Measurements from ENCODE around the gene SLC35F1. TPM values are rescaled to one million over a fixed set of nuclear protein-coding genes. Genes with fewer than 3 reads are reported as not detected.

Gene SLC35F1
- total and polyA plus RNA-seq, 2 donors (not counting 1 experiment from before 2014, with no cell fraction given), result not detected

DNA sequence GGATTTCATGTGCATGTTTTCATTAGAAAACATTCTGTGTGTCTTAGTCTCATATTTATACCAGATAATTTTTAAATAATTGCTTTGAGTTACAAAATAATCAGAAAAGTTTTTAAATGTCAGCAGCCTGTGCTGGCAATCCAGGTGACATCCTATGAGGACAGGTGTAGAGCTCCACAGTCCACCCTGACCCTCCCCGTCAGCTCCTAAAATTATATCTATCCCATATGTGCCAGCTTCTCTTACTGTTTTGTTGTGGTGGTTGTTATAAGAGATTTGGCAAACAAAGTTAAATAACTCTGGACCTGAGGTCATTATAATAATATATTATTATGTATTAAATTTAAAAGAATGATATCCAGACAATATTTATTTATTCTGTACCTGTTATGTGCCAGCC is 387.8 kb downstream of the SLC35F1 start:
- DNase-seq, result no peak
- POLR2A ChIA-PET, result no interaction called here

DNA sequence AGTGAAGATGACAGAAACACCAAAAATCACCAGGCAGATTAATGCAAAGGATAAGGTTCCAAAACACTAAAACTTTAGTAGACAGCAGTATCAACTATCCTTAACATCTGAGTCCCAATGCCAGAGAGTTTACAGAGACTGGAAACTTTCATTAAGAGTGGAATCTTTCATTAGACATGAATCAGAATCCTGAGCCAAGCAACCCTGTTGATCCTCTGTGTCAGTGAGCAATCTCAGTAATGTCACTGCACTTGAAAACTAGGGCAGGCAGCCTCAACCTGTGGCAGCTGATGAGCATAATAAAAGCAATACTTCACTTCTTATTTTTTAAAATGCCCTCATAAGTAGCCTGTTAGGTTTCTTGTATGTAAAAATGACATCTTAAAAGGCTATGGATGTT is 388.3 kb downstream of the SLC35F1 start:
- CTCF ChIA-PET, result no interaction called here
- Histone ChIP-seq H3K9me3 (ENCODE audit: control extremely low read depth in 1 of 3, control insufficient read depth in 2 of 3, insufficient read depth in 1 of 3, low read length in 2 of 3) (no peaks in the 10 kb centered on the region), H4K20me1 (ENCODE audit: control insufficient read depth, insufficient read depth, low read length, poor library complexity, severe bottlenecking) (no peaks in the 10 kb centered on the region), H3K4me2 (replicated peaks; ENCODE audit: low read depth, low read length, poor library complexity, severe bottlenecking) (no peak overlapping the region), H3K9ac (ENCODE audit: low read length) (no peak overlapping the region), H3K27me3 (replicated peaks in 1 of 4; ENCODE audit: control extremely low read depth in 1 of 4, control insufficient read depth in 3 of 4, insufficient read depth in 4 of 4, low read length in 3 of 4) (no peaks in the 10 kb centered on the region), H3K36me3 (replicated peaks in 1 of 2; ENCODE audit: control extremely low read depth in 1 of 2, control insufficient read depth in 1 of 2, extremely low read depth in 1 of 2, insufficient read depth in 2 of 2, low read length in 1 of 2) (no peaks in the 10 kb centered on the region), H3K4me3 (ENCODE audit: control extremely low read depth in 1 of 5, extremely low read depth in 1 of 5, insufficient read depth in 1 of 5, low read depth in 2 of 5, low read length in 4 of 5) (no peak overlapping the region), H3K27ac (ENCODE audit: low read length in 2 of 2) (no peak overlapping the region), H2AFZ (ENCODE audit: insufficient read depth, low read depth, low read length, poor library complexity, severe bottlenecking) (no peak overlapping the region), H3K4me1 (ENCODE audit: control insufficient read depth in 2 of 2, insufficient read depth in 2 of 2, low read length in 2 of 2) (no peaks in the 10 kb centered on the region), H3K79me2 (ENCODE audit: control insufficient read depth, insufficient read depth, low read length) (no peaks in the 10 kb centered on the region)
- TF ChIP-seq, protein P1, sequence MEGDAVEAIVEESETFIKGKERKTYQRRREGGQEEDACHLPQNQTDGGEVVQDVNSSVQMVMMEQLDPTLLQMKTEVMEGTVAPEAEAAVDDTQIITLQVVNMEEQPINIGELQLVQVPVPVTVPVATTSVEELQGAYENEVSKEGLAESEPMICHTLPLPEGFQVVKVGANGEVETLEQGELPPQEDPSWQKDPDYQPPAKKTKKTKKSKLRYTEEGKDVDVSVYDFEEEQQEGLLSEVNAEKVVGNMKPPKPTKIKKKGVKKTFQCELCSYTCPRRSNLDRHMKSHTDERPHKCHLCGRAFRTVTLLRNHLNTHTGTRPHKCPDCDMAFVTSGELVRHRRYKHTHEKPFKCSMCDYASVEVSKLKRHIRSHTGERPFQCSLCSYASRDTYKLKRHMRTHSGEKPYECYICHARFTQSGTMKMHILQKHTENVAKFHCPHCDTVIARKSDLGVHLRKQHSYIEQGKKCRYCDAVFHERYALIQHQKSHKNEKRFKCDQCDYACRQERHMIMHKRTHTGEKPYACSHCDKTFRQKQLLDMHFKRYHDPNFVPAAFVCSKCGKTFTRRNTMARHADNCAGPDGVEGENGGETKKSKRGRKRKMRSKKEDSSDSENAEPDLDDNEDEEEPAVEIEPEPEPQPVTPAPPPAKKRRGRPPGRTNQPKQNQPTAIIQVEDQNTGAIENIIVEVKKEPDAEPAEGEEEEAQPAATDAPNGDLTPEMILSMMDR (IDR thresholded peaks at IDR 0.05), result no peak
- no peak for TF ChIP-seq EZH2 (IDR thresholded peaks at IDR 0.05; ENCODE audit: borderline replicate concordance, insufficient read depth, low read depth, low read length, poor library complexity, severe bottlenecking)
- Mint-ChIP-seq H3K27ac (no peak overlapping the region), H3K4me3 (no peak overlapping the region), H3K4me1 (no peaks in the 10 kb centered on the region), H3K9me3 (ENCODE audit: insufficient read depth) (no peaks in the 10 kb centered on the region), H3K27me3 (peaks cover 3% of the 10 kb centered on the region)
- DNase-seq, result no peak
- POLR2A ChIA-PET, result no interaction called here
- ATAC-seq (ENCODE audit: low read depth), result no peak
- intact Hi-C loops (cut with micrococcal nuclease), result no loop called here

More for the DNA sequence above, 387.8 kb downstream of the SLC35F1 start:
- CTCF ChIA-PET, result no interaction called here
- Histone ChIP-seq H3K4me1 (ENCODE audit: control insufficient read depth in 2 of 2, insufficient read depth in 2 of 2, low read length in 2 of 2) (no peaks in the 10 kb centered on the region), H3K36me3 (replicated peaks in 1 of 2; ENCODE audit: control extremely low read depth in 1 of 2, control insufficient read depth in 1 of 2, extremely low read depth in 1 of 2, insufficient read depth in 2 of 2, low read length in 1 of 2) (no peaks in the 10 kb centered on the region), H3K9me3 (ENCODE audit: control extremely low read depth in 1 of 3, control insufficient read depth in 2 of 3, insufficient read depth in 1 of 3, low read length in 2 of 3) (no peaks in the 10 kb centered on the region), H3K79me2 (ENCODE audit: control insufficient read depth, insufficient read depth, low read length) (no peaks in the 10 kb centered on the region), H3K4me3 (ENCODE audit: control extremely low read depth in 1 of 5, extremely low read depth in 1 of 5, insufficient read depth in 1 of 5, low read depth in 2 of 5, low read length in 4 of 5) (no peak overlapping the region), H3K4me2 (replicated peaks; ENCODE audit: low read depth, low read length, poor library complexity, severe bottlenecking) (no peak overlapping the region), H3K27me3 (replicated peaks in 1 of 4; ENCODE audit: control extremely low read depth in 1 of 4, control insufficient read depth in 3 of 4, insufficient read depth in 4 of 4, low read length in 3 of 4) (no peaks in the 10 kb centered on the region), H2AFZ (ENCODE audit: insufficient read depth, low read depth, low read length, poor library complexity, severe bottlenecking) (no peak overlapping the region), H3K9ac (ENCODE audit: low read length) (no peak overlapping the region), H3K27ac (ENCODE audit: low read length in 2 of 2) (no peak overlapping the region), H4K20me1 (ENCODE audit: control insufficient read depth, insufficient read depth, low read length, poor library complexity, severe bottlenecking) (no peaks in the 10 kb centered on the region)
- intact Hi-C loops (cut with micrococcal nuclease), result no loop called here
- H3K9me3 Mint-ChIP-seq (ENCODE audit: insufficient read depth), result no peaks in the 10 kb centered on the region
- TF ChIP-seq, protein P1 (IDR thresholded peaks at IDR 0.05), result no peak
- TF ChIP-seq EZH2 (IDR thresholded peaks at IDR 0.05; ENCODE audit: borderline replicate concordance, insufficient read depth, low read depth, low read length, poor library complexity, severe bottlenecking), result no peak
- no peak overlapping the region for H3K27ac Mint-ChIP-seq
- WGBS (ENCODE audit: insufficient coverage), result no CpG with 5 or more reads among the region's 1 CpG
- H3K4me1 Mint-ChIP-seq, result no peaks in the 10 kb centered on the region
- peaks cover 3% of the 10 kb centered on the region for H3K27me3 Mint-ChIP-seq
- no peak for ATAC-seq (ENCODE audit: low read depth)
- no peak overlapping the region for H3K4me3 Mint-ChIP-seq
